GM10266 (cell line): ENCODE data around the gene FBLN1.

Source experiments
- DNase-seq: peaks from one replicate; pipeline ENCODE4 v3.0.0; 2012; ENCODE audit errors: extremely low spot score
- TF ChIP-seq, protein P1 (sequence below): IDR thresholded peaks from 2 replicates; pipeline ENCODE4 v1.5.1; 2012; ENCODE audit warnings: mild to moderate bottlenecking, low read depth; ENCODE audit not compliant: control insufficient read depth, insufficient read depth; ENCODE audit errors: missing control alignments

Gene FBLN1

DNA sequence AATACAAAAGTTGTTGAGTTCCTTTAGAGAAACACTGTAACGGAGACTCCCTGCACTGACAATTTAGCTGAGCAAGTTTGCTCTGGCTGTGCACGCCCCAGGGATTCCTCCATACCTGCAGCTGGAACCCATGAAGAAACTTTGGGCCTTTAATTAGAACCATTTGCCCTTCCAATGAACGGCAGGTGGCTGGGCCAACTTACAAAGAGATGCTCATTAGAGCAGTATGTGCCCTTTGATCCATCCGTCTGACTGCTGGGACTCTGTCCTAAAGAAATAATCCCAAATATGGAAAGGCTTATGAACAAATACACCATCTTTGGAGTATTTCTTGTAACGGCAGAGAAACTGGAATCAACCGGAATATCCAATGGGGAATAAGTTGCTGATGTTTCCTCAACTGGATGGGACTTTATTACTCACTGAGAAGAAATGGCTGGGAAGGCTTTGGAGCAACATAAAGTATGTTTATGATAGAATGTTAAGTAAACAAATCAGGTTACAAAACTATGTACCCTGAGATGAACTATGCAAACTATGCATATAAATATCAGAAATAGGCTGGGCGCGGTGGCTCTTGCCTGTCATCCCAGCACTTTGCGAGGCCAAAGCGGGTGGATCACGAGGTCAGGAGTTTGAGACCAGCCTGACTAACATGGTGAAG, 24.4 kb upstream of the FBLN1 start:
- DNase-seq: no peak
- TF ChIP-seq, protein P1, sequence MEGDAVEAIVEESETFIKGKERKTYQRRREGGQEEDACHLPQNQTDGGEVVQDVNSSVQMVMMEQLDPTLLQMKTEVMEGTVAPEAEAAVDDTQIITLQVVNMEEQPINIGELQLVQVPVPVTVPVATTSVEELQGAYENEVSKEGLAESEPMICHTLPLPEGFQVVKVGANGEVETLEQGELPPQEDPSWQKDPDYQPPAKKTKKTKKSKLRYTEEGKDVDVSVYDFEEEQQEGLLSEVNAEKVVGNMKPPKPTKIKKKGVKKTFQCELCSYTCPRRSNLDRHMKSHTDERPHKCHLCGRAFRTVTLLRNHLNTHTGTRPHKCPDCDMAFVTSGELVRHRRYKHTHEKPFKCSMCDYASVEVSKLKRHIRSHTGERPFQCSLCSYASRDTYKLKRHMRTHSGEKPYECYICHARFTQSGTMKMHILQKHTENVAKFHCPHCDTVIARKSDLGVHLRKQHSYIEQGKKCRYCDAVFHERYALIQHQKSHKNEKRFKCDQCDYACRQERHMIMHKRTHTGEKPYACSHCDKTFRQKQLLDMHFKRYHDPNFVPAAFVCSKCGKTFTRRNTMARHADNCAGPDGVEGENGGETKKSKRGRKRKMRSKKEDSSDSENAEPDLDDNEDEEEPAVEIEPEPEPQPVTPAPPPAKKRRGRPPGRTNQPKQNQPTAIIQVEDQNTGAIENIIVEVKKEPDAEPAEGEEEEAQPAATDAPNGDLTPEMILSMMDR: no peak

DNA sequence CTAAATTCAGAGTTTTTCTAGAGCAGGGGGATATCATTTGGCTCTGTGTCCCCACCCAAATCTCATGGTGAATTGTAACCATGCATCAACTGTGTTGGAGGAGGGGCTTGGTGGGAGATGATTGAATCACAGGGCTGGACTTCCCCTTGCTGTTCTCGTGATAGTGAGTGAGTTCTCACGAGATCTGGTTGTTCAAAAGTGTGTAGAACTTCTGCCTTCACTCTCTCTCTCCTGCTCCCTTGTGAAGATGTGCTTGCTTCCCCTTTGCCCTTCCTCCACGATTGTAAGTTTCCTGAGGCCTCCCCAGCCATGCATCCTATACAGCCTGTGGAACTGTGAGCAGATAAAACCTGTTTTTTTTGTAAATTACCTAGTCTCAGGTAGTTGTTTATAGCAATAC, 22.0 kb upstream of the FBLN1 start:
- DNase-seq: no peak
- TF ChIP-seq, protein P1: no peak

GRCh38 chr22:45481661-45482060, 21.0 kb upstream of the FBLN1 start:
- no peak for DNase-seq
- TF ChIP-seq, protein P1: no peak

- TF ChIP-seq, protein P1: no peak
- DNase-seq: no peak
Measured at GRCh38 chr22:45482169-45482568, 20.5 kb upstream of the FBLN1 start.

DNA sequence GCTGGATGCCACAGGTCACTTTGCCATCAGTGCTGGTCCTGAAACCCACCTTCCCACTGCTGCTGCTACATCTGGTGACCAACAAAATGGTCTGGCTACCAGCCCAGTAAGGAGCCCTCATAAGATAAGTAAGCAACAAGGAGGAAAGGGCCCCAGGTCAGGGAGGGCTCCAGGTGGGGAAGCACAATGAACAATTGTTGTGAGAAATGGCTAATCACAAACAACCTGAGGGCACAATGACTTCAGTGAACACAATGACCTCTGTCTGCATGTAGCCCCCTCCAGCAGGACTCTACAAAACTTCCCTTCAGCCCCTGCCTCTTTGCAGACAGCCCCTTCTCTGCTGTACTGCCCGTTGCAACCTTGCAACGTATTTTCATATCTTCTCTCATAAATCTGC, 19.4 kb upstream of the FBLN1 start:
- no peak for DNase-seq
- TF ChIP-seq, protein P1: no peak

DNA sequence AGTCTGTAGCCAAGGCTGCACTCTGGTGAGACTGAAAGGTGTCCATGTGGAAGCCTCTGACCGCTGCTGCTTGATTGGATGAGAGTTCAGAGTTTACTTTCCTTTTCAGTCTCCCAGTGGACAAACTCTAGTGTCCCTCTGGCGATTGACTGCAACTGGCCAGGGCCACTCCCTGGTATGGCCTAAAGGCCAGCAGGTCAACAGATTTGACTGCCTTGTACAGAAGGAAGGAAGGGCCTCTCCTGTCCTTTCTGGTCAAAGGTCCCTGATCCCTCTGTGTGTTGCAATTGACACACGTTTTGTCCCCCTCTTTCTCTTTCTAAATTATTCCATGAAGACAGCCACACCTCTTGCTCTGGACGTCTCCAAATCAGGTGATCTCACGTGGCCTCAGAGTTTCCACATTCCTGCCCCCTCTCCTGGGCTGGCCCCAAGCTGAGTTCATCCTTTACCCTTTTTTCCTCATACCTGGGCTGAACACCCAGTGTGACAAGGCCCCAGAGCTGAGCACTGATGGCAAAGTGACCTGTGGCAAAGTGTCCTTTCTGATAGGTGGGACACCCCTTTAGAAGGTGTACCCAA, 18.7 kb upstream of the FBLN1 start:
- DNase-seq: no peak
- TF ChIP-seq, protein P1: no peak

DNA sequence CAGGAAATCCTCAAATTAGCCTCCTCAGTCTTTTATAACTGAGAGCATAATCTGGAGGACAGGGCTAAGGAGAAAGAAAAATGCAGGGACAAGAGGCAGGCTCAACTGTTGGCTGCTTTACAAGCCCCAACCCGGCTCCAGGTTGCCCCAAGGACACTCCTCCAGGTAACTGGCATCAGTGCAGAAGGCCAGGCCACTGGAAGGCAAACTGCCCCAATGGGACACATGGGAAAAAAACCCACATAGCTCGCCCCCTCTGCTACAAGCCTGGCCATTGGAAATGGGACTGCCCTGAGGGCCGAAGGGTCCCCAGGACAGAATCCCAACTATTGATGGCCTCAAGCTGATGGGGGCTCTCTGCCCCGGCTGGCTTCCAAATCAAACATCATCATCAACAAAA, 17.9 kb upstream of the FBLN1 start:
- TF ChIP-seq, protein P1: no peak
- no peak for DNase-seq
